Naive thymus-derived CD4-positive, alpha-beta T cell (primary cell): ENCODE data around the gene PRKAG2. TPM values are rescaled to one million over a fixed set of nuclear protein-coding genes. Genes with fewer than 3 reads are reported as not detected.
A peak's percentile ranks its signal among the peaks of the same experiment; 100 is the strongest.

Source experiments
- ATAC-seq: fragments of 150-1000 bp; cut with Tn5 transposase; 2 replicates; pipeline ENCODE4 v1.10.0; 2021; ENCODE audit warnings: mild to moderate bottlenecking, moderate library complexity
- CTCF ChIA-PET: fragments of 350-600 bp; sonication (Branson Sonifier 250); formaldehyde crosslinking; loops from one replicate; lab custom pipeline; 2021; ENCODE audit warnings: antibody characterized with exemption; lab: Charles Lee
- POLR2A ChIA-PET: fragments of 350-600 bp; sonication (Branson Sonifier 250); formaldehyde crosslinking; loops from one replicate; lab custom pipeline; 2021; ENCODE audit warnings: antibody characterized with exemption, inconsistent platforms; lab: Charles Lee
- DNase-seq, 9 donors: peaks; one replicate each; pipeline versions ENCODE4 v3.0.0 to v3.0.0-alpha.2; 2020 to 2022; ENCODE audit warnings: mixed read lengths in 1 of 9
- H3K27ac ChIP-seq: one replicate; pipeline ENCODE4 v1.7.0; 2013; ENCODE audit warnings: mild to moderate bottlenecking, low read depth, low read length, moderate library complexity
- H3K27me3 ChIP-seq, 2 donors: one replicate each; pipeline ENCODE4 v1.7.0; 2013; ENCODE audit warnings: low read length in 2 of 2, mild to moderate bottlenecking in 2 of 2, moderate library complexity in 2 of 2; ENCODE audit not compliant: control insufficient read depth in 2 of 2, insufficient read depth in 2 of 2
- H3K36me3 ChIP-seq, 3 experiments: 1 replicate in 2 of 3; 2 replicates in 1 of 3; pipeline ENCODE4 v1.7.0; 2013; ENCODE audit warnings: low read length in 3 of 3, mild to moderate bottlenecking in 3 of 3, moderate library complexity in 1 of 3; ENCODE audit not compliant: insufficient read depth in 3 of 3, control insufficient read depth in 2 of 3
- H3K4me1 ChIP-seq, 2 donors: one replicate each; pipeline ENCODE4 v1.7.0; 2013; ENCODE audit warnings: low read length in 2 of 2, mild to moderate bottlenecking in 2 of 2, moderate library complexity in 1 of 2; ENCODE audit not compliant: control insufficient read depth in 2 of 2, insufficient read depth in 2 of 2
- H3K4me3 ChIP-seq: 2 replicates; pipeline ENCODE4 v1.7.0; 2013; ENCODE audit warnings: mild to moderate bottlenecking, low read length
- H3K9me3 ChIP-seq, 3 experiments: 1 replicate in 2 of 3; 2 replicates in 1 of 3; pipeline ENCODE4 v1.7.0; 2013; ENCODE audit warnings: low read length in 3 of 3; ENCODE audit not compliant: control insufficient read depth in 2 of 3
- H3K27ac Mint-ChIP-seq, 9 donors: one replicate each; pipeline ENCODE4 v1.8.0; 2020 to 2022; ENCODE audit warnings: mixed read lengths in 9 of 9, mild to moderate bottlenecking in 8 of 9, moderate library complexity in 5 of 9, inconsistent platforms in 2 of 9
- H3K27me3 Mint-ChIP-seq, 5 donors: one replicate each; pipeline ENCODE4 v1.8.0; 2021 to 2022; ENCODE audit warnings: mixed read lengths in 5 of 5, mild to moderate bottlenecking in 1 of 5
- H3K36me3 Mint-ChIP-seq, 5 donors: one replicate each; pipeline ENCODE4 v1.8.0; 2020 to 2022; ENCODE audit warnings: mixed read lengths in 5 of 5, mild to moderate bottlenecking in 3 of 5, inconsistent platforms in 1 of 5
- H3K4me1 Mint-ChIP-seq, 7 donors: one replicate each; pipeline ENCODE4 v1.8.0; 2020 to 2022; ENCODE audit warnings: mixed read lengths in 7 of 7, mild to moderate bottlenecking in 3 of 7, inconsistent platforms in 1 of 7
- H3K4me3 Mint-ChIP-seq, 10 donors: one replicate each; pipeline ENCODE4 v1.8.0; 2020 to 2022; ENCODE audit warnings: mild to moderate bottlenecking in 10 of 10, mixed read lengths in 10 of 10, moderate library complexity in 6 of 10, inconsistent platforms in 2 of 10
- H3K9me3 Mint-ChIP-seq, 11 donors: one replicate each; pipeline ENCODE4 v1.8.0; 2020 to 2022; ENCODE audit warnings: mixed read lengths in 11 of 11, mild to moderate bottlenecking in 4 of 11, inconsistent platforms in 1 of 11, moderate library complexity in 1 of 11
- intact Hi-C, 2 donors: fragments of 100-400 bp; cut with micrococcal nuclease; formaldehyde crosslinking; loops; one replicate each; pipeline ENCODE4 v1.15.1; 2023
- polyA plus RNA-seq, 2 donors: library from polyadenylated mRNA; unstranded; fragments of 300-500 nt; fragmentation: Illumina TruSeq; gene quantifications; one replicate each; pipeline ENCODE4 v1.2.3, GENCODE V29; 2021
- total RNA-seq, 6 experiments: library from RNA in 5 of 6; stranded (reverse) in 5 of 6; gene quantifications; 1 replicate in 5 of 6; 2 replicates in 1 of 6; pipeline ENCODE4 v1.2.3 and lab custom pipeline; 2021 to 2026

PRKAG2 gene
- total and polyA plus RNA-seq, 7 experiments from 2014 or later: 15.0 to 74.4 (median 55.7) TPM

- DNase-seq (no peak), ATAC-seq (no peak)
- intact Hi-C loops: no loop called here
- Mint-ChIP-seq H3K36me3 (peaks cover 0 to 3% (median 0%) of the 10 kb centered on the region in 5 donors), H3K4me3 (no peak overlapping the region), H3K27me3 (no peaks in the 10 kb centered on the region), H3K9me3 (peaks cover 0 to 1% (median 0%) of the 10 kb centered on the region in 11 donors), H3K4me1 (peaks cover 0 to 45% (median 31%) of the 10 kb centered on the region in 7 donors), H3K27ac (no peak overlapping the region)
- POLR2A ChIA-PET: no interaction called here
- no peak overlapping the region for H3K4me3 ChIP-seq
- peaks cover 0 to 3% of the 10 kb centered on the region in 2 donors for H3K4me1 ChIP-seq
- H3K27ac ChIP-seq: no peak overlapping the region
- CTCF ChIA-PET: interaction anchor here (0.6 kb wide), 2 partner anchors 23 to 53 kb away, joined by 3 read pairs; partner anchors contain the start of gene PRKAG2
- no peaks in the 10 kb centered on the region for H3K36me3 ChIP-seq
- H3K27me3 ChIP-seq: no peaks in the 10 kb centered on the region
- no peaks in the 10 kb centered on the region for H3K9me3 ChIP-seq
These were observed 53.1 kb downstream of the PRKAG2 start for GRCh38 chr7:151823566-151824372.

GRCh38 chr7:151822541-151823181 lies 54.3 kb downstream of the PRKAG2 start:
- Mint-ChIP-seq H3K9me3 (peaks cover 0 to under 1% (median 0%) of the 10 kb centered on the region in 11 donors), H3K36me3 (peaks cover 0 to 1% (median 0%) of the 10 kb centered on the region in 5 donors), H3K27me3 (no peaks in the 10 kb centered on the region), H3K4me3 (no peak overlapping the region), H3K27ac (no peak overlapping the region), H3K4me1 (peaks cover 0 to 38% (median 30%) of the 10 kb centered on the region in 7 donors)
- Histone ChIP-seq H3K36me3 (no peaks in the 10 kb centered on the region), H3K27ac (no peak overlapping the region), H3K4me1 (peaks cover 0 to 3% of the 10 kb centered on the region in 2 donors), H3K27me3 (no peaks in the 10 kb centered on the region), H3K4me3 (no peak overlapping the region), H3K9me3 (no peaks in the 10 kb centered on the region)
- ChIA-PET POLR2A (no interaction called here), CTCF (interaction anchor here (0.6 kb wide), 1 partner anchor 39 kb away, joined by 3 read pairs; no protein-coding TSS in a partner anchor)
- ATAC-seq (no peak), DNase-seq (no peak)
- intact Hi-C loops: no loop called here

GRCh38 chr7:151821806-151822540 lies 54.9 kb downstream of the PRKAG2 start:
- CTCF ChIA-PET: interaction anchor here (0.6 kb wide), 1 partner anchor 39 kb away, joined by 3 read pairs; no protein-coding TSS in a partner anchor
- Mint-ChIP-seq H3K9me3 (no peaks in the 10 kb centered on the region), H3K27ac (no peak overlapping the region), H3K27me3 (no peaks in the 10 kb centered on the region), H3K4me3 (no peak overlapping the region), H3K4me1 (peaks cover 0 to 40% (median 33%) of the 10 kb centered on the region in 7 donors), H3K36me3 (peaks cover 0 to 2% (median 0%) of the 10 kb centered on the region in 5 donors)
- H3K9me3 ChIP-seq: no peaks in the 10 kb centered on the region
- no peak overlapping the region for H3K27ac ChIP-seq
- H3K4me1 ChIP-seq: peaks cover 0 to 3% of the 10 kb centered on the region in 2 donors
- H3K4me3 ChIP-seq: no peak overlapping the region
- no peak for DNase-seq
- ATAC-seq: no peak
- H3K36me3 ChIP-seq: no peaks in the 10 kb centered on the region
- intact Hi-C loops: no loop called here
- POLR2A ChIA-PET: interaction anchor here (0.8 kb wide), 1 partner anchor 9 kb away, joined by 3 read pairs; no protein-coding TSS in a partner anchor
- H3K27me3 ChIP-seq: no peaks in the 10 kb centered on the region

GRCh38 chr7:151821226-151821625 lies 55.7 kb downstream of the PRKAG2 start:
- H3K4me3 ChIP-seq: no peak overlapping the region
- no peaks in the 10 kb centered on the region for H3K27me3 ChIP-seq
- Mint-ChIP-seq H3K4me1 (peaks cover 0 to 40% (median 29%) of the 10 kb centered on the region in 7 donors), H3K27me3 (no peaks in the 10 kb centered on the region), H3K27ac (no peak overlapping the region), H3K36me3 (peaks cover 0 to 5% (median 0%) of the 10 kb centered on the region in 5 donors), H3K9me3 (no peaks in the 10 kb centered on the region), H3K4me3 (no peak overlapping the region)
- no peak for ATAC-seq
- intact Hi-C loops: no loop called here
- H3K36me3 ChIP-seq: no peaks in the 10 kb centered on the region
- POLR2A ChIA-PET: interaction anchor here (0.8 kb wide), 1 partner anchor 8 kb away, joined by 3 read pairs; no protein-coding TSS in a partner anchor
- DNase-seq: no peak
- H3K9me3 ChIP-seq: no peaks in the 10 kb centered on the region
- CTCF ChIA-PET: no interaction called here
- peaks cover 0 to 3% of the 10 kb centered on the region in 2 donors for H3K4me1 ChIP-seq
- no peak overlapping the region for H3K27ac ChIP-seq

- Mint-ChIP-seq H3K27ac (peak overlapping the region in 1 of 9 donors; percentile 46), H3K9me3 (no peaks in the 10 kb centered on the region), H3K27me3 (no peaks in the 10 kb centered on the region), H3K36me3 (peaks cover 0 to 5% (median 0%) of the 10 kb centered on the region in 5 donors), H3K4me1 (peaks cover 0 to 39% (median 26%) of the 10 kb centered on the region in 7 donors), H3K4me3 (no peak overlapping the region)
- CTCF ChIA-PET: no interaction called here
- Histone ChIP-seq H3K9me3 (no peaks in the 10 kb centered on the region), H3K4me1 (peaks cover 0 to 2% of the 10 kb centered on the region in 2 donors), H3K36me3 (no peaks in the 10 kb centered on the region), H3K4me3 (no peak overlapping the region), H3K27me3 (no peaks in the 10 kb centered on the region), H3K27ac (no peak overlapping the region)
- ATAC-seq (no peak), DNase-seq (no peak)
- POLR2A ChIA-PET: no interaction called here
- intact Hi-C loops: no loop called here
These were observed 56.3 kb downstream of the PRKAG2 start for GRCh38 chr7:151820491-151821105.

- H3K36me3 ChIP-seq: no peaks in the 10 kb centered on the region
- no peaks in the 10 kb centered on the region for H3K27me3 ChIP-seq
- no peak overlapping the region for H3K27ac Mint-ChIP-seq
- H3K4me1 ChIP-seq: no peaks in the 10 kb centered on the region
- CTCF ChIA-PET: no interaction called here
- peaks cover 0 to 38% (median 29%) of the 10 kb centered on the region in 7 donors for H3K4me1 Mint-ChIP-seq
- H3K9me3 ChIP-seq: no peaks in the 10 kb centered on the region
- intact Hi-C loops: no loop called here
- no peak overlapping the region for H3K4me3 ChIP-seq
- no peak overlapping the region for H3K27ac ChIP-seq
- no peaks in the 10 kb centered on the region for H3K27me3 Mint-ChIP-seq
- POLR2A ChIA-PET: no interaction called here
- peaks cover 0 to 8% (median 0%) of the 10 kb centered on the region in 5 donors for H3K36me3 Mint-ChIP-seq
- ATAC-seq: no peak
- no peaks in the 10 kb centered on the region for H3K9me3 Mint-ChIP-seq
- no peak overlapping the region for H3K4me3 Mint-ChIP-seq
- no peak for DNase-seq
These were observed 57.0 kb downstream of the PRKAG2 start for GRCh38 chr7:151819866-151820265.
